CD4-positive, alpha-beta T cell (primary cell): ENCODE measurements around the gene RAB8B. TPM values are rescaled to one million over a fixed set of nuclear protein-coding genes. Genes with fewer than 3 reads are reported as not detected.

Experiments used
- ATAC-seq: fragments of 200-7000 bp; cut with Tn5 transposase; one replicate; pipeline ENCODE4 v1.10.0; 2022; ENCODE audit warnings: mild to moderate bottlenecking; ENCODE audit not compliant: poor library complexity
- CTCF ChIA-PET: fragments of 350-600 bp; sonication (Branson Sonifier 250); formaldehyde crosslinking; loops from one replicate; lab custom pipeline; 2021; ENCODE audit warnings: antibody characterized with exemption, inconsistent platforms; lab: Charles Lee
- POLR2A ChIA-PET: fragments of 350-600 bp; sonication (Branson Sonifier 250); formaldehyde crosslinking; loops from one replicate; lab custom pipeline; 2021; ENCODE audit warnings: antibody characterized with exemption, inconsistent platforms; lab: Charles Lee
- DNase-seq, 14 experiments: peaks; one replicate each; pipeline ENCODE4 v3.0.0-alpha.2; 2013 to 2020; ENCODE audit warnings: mixed read lengths in 2 of 14
- H3K27ac ChIP-seq, 2 donors: one replicate each; pipeline versions ENCODE4 v1.5.1 to v1.7.0; 2013; ENCODE audit warnings: low read length in 2 of 2, low read depth in 1 of 2, mild to moderate bottlenecking in 1 of 2
- H3K27me3 ChIP-seq, 2 experiments: 1 replicate in 1 of 2; 2 replicates in 1 of 2; pipeline versions ENCODE4 v1.6.1 to v1.7.0; 2013; ENCODE audit warnings: low read length in 2 of 2, control low read depth in 1 of 2, mild to moderate bottlenecking in 1 of 2, moderate library complexity in 1 of 2; ENCODE audit not compliant: insufficient read depth in 2 of 2, control insufficient read depth in 1 of 2
- H3K36me3 ChIP-seq: one replicate; pipeline ENCODE4 v1.6.1; 2013; ENCODE audit warnings: low read length, control low read depth; ENCODE audit not compliant: insufficient read depth
- H3K4me1 ChIP-seq: one replicate; pipeline ENCODE4 v1.6.1; 2013; ENCODE audit warnings: low read length, control low read depth; ENCODE audit not compliant: insufficient read depth
- H3K4me3 ChIP-seq: one replicate; pipeline ENCODE4 v1.5.1; 2013; ENCODE audit warnings: mild to moderate bottlenecking, low read length, moderate library complexity
- H3K9me3 ChIP-seq, 2 experiments: 1 replicate in 1 of 2; 2 replicates in 1 of 2; pipeline versions ENCODE4 v1.6.1 to v1.7.0; 2013; ENCODE audit warnings: low read length in 2 of 2, mild to moderate bottlenecking in 2 of 2, control low read depth in 1 of 2, moderate library complexity in 1 of 2; ENCODE audit not compliant: control insufficient read depth in 1 of 2, insufficient read depth in 1 of 2
- H3K27ac Mint-ChIP-seq: one replicate; pipeline ENCODE4 v1.8.0; 2020; ENCODE audit warnings: mixed read lengths
- H3K27me3 Mint-ChIP-seq: one replicate; pipeline ENCODE4 v1.8.0; 2021; ENCODE audit warnings: mixed read lengths
- H3K36me3 Mint-ChIP-seq: one replicate; pipeline ENCODE4 v1.8.0; 2021; ENCODE audit warnings: low read depth, mixed read lengths
- H3K4me1 Mint-ChIP-seq: one replicate; pipeline ENCODE4 v1.8.0; 2021; ENCODE audit warnings: low read depth, mixed read lengths
- H3K4me3 Mint-ChIP-seq: one replicate; pipeline ENCODE4 v1.8.0; 2020; ENCODE audit warnings: mild to moderate bottlenecking, mixed read lengths
- H3K9me3 Mint-ChIP-seq: one replicate; pipeline ENCODE4 v1.8.0; 2020; ENCODE audit warnings: mixed read lengths
- CTCF ChIP-seq: fragments of 200-600 bp; IDR thresholded peaks from one replicate; pipeline ENCODE4 v1.8.0; 2022; ENCODE audit warnings: antibody characterized with exemption, mild to moderate bottlenecking
- intact Hi-C, 2 experiments: fragments of 100-400 bp; cut with DNase I in 1 of 2; cut with micrococcal nuclease in 1 of 2; formaldehyde crosslinking; loops; one replicate each; pipeline versions ENCODE4 v1.15.1 to v1.9.0; 2023 to 2025; cut with DNase I, micrococcal nuclease
- total RNA-seq, 174 experiments: library from RNA in 2 of 174; stranded (reverse) in 2 of 174; gene quantifications; one replicate each; pipeline ENCODE4 v1.2.3 and lab custom pipeline; 2021 to 2026

RAB8B gene
- total RNA-seq, 2 experiments from 2014 or later = 74.5 to 75.2 TPM

GRCh38 chr15:63232943-63233342 lies 43.5 kb downstream of the RAB8B start:
- H3K27me3 Mint-ChIP-seq = no peaks in the 10 kb centered on the region
- H3K4me3 Mint-ChIP-seq = peak overlapping the region; percentile 38
- CTCF ChIA-PET = interaction anchor here (0.9 to 3.5 kb wide), 6 partner anchors 12 to 42 kb away, joined by 3 to 9 read pairs (median 3); no protein-coding TSS in a partner anchor
- H3K36me3 Mint-ChIP-seq = peaks cover 39% of the 10 kb centered on the region
- H3K4me1 Mint-ChIP-seq = peaks cover 84% of the 10 kb centered on the region
- H3K27ac Mint-ChIP-seq = peak overlapping the region; percentile 85
- DNase-seq = peak in 1 of 14 experiments; percentile 28
- Histone ChIP-seq H3K36me3 (peaks cover 6% of the 10 kb centered on the region), H3K4me1 (peaks cover 26% of the 10 kb centered on the region), H3K27me3 (no peaks in the 10 kb centered on the region), H3K4me3 (no peak overlapping the region), H3K27ac (no peak overlapping the region), H3K9me3 (no peaks in the 10 kb centered on the region)
- no peak for TF ChIP-seq CTCF
- ATAC-seq = no peak
- POLR2A ChIA-PET = interaction anchor here (0.8 to 12.0 kb wide), 10 partner anchors 8 to 185 kb away, joined by 3 to 176 read pairs (median 6); partner anchors contain the start of genes APH1B and RPS27L
- H3K9me3 Mint-ChIP-seq = no peaks in the 10 kb centered on the region
- intact Hi-C loops = no loop called here

- Mint-ChIP-seq H3K9me3 (no peaks in the 10 kb centered on the region), H3K27me3 (no peaks in the 10 kb centered on the region), H3K36me3 (peaks cover 32% of the 10 kb centered on the region), H3K4me1 (peaks cover 85% of the 10 kb centered on the region), H3K27ac (peak overlapping the region; percentile 64), H3K4me3 (peak overlapping the region; percentile 34)
- Histone ChIP-seq H3K27ac (no peak overlapping the region), H3K9me3 (no peaks in the 10 kb centered on the region), H3K27me3 (no peaks in the 10 kb centered on the region), H3K4me1 (peaks cover 30% of the 10 kb centered on the region), H3K4me3 (no peak overlapping the region), H3K36me3 (peaks cover 6% of the 10 kb centered on the region)
- no peak for TF ChIP-seq CTCF
- CTCF ChIA-PET = interaction anchor here (0.9 kb wide), 1 partner anchor 30 kb away, joined by 3 read pairs; no protein-coding TSS in a partner anchor
- peak in 1 of 14 experiments; percentile 27 for DNase-seq
- no peak for ATAC-seq
- intact Hi-C loops = no loop called here
- POLR2A ChIA-PET = interaction anchor here (1.0 to 12.0 kb wide), 6 partner anchors 9 to 186 kb away, joined by 3 to 176 read pairs (median 10); partner anchors contain the start of gene RPS27L
Observed at GRCh38 chr15:63233667-63234423, 44.4 kb downstream of the RAB8B start.

GRCh38 chr15:63234451-63234870 lies 45.1 kb downstream of the RAB8B start:
- H3K27me3 Mint-ChIP-seq = no peaks in the 10 kb centered on the region
- H3K27me3 ChIP-seq = no peaks in the 10 kb centered on the region
- no peaks in the 10 kb centered on the region for H3K9me3 Mint-ChIP-seq
- ATAC-seq = no peak
- POLR2A ChIA-PET = interaction anchor here (1.1 to 12.0 kb wide), 2 partner anchors 13 to 40 kb away, joined by 3 to 176 read pairs; no protein-coding TSS in a partner anchor
- peaks cover 34% of the 10 kb centered on the region for H3K4me1 ChIP-seq
- intact Hi-C loops = no loop called here
- H3K4me1 Mint-ChIP-seq = peaks cover 83% of the 10 kb centered on the region
- DNase-seq = no peak
- no peak overlapping the region for H3K4me3 ChIP-seq
- H3K27ac ChIP-seq = no peak overlapping the region
- peak overlapping the region; percentile 64 for H3K27ac Mint-ChIP-seq
- H3K36me3 ChIP-seq = peaks cover 6% of the 10 kb centered on the region
- no peak for TF ChIP-seq CTCF
- no peaks in the 10 kb centered on the region for H3K9me3 ChIP-seq
- peak overlapping the region; percentile 39 for H3K4me3 Mint-ChIP-seq
- CTCF ChIA-PET = interaction anchor here (0.9 kb wide), 1 partner anchor 31 kb away, joined by 3 read pairs; no protein-coding TSS in a partner anchor
- H3K36me3 Mint-ChIP-seq = peaks cover 29% of the 10 kb centered on the region
